Type B pancreatic cell (in vitro differentiated cells): ENCODE results near the gene MKS1. TPM values are rescaled to one million over a fixed set of nuclear protein-coding genes. Genes with fewer than 3 reads are reported as not detected.
A peak's percentile ranks its signal among the peaks of the same experiment; 100 is the strongest.

Experiments used
- DNase-seq: peaks from one replicate; pipeline ENCODE4 v3.0.0; 2021; ENCODE audit warnings: mixed read lengths; ENCODE audit not compliant: unreplicated experiment; ENCODE audit errors: extremely low spot score
- H3K27ac Mint-ChIP-seq: 2 replicates; pipeline ENCODE4 v1.8.0; 2021; ENCODE audit warnings: mild to moderate bottlenecking, mixed read lengths
- H3K27me3 Mint-ChIP-seq: 2 replicates; pipeline ENCODE4 v1.8.0; 2021; ENCODE audit warnings: mixed read lengths
- H3K36me3 Mint-ChIP-seq: 2 replicates; pipeline ENCODE4 v1.8.0; 2021; ENCODE audit warnings: mixed read lengths
- H3K4me1 Mint-ChIP-seq: one replicate; pipeline ENCODE4 v1.8.0; 2021; ENCODE audit warnings: mixed read lengths; ENCODE audit not compliant: unreplicated experiment
- H3K4me3 Mint-ChIP-seq: 2 replicates; pipeline ENCODE4 v1.8.0; 2021; ENCODE audit warnings: mild to moderate bottlenecking, mixed read lengths
- H3K9me3 Mint-ChIP-seq: 2 replicates; pipeline ENCODE4 v1.8.0; 2021; ENCODE audit warnings: mixed read lengths
- total RNA-seq: library from RNA; stranded (reverse); gene quantifications from 2 replicates; pipeline ENCODE4 v1.2.1, GENCODE V29; 2021; ENCODE audit warnings: low replicate concordance
- TF ChIP-seq, protein P1 (sequence below): fragments of 200-600 bp; sonication (generic); conservative IDR thresholded peaks from 2 replicates; pipeline ENCODE4 v1.5.0; 2021; ENCODE audit warnings: antibody characterized with exemption, mild to moderate bottlenecking

Gene MKS1
- total RNA-seq, 1 donor from 2014 or later, result 33.2 TPM

DNA sequence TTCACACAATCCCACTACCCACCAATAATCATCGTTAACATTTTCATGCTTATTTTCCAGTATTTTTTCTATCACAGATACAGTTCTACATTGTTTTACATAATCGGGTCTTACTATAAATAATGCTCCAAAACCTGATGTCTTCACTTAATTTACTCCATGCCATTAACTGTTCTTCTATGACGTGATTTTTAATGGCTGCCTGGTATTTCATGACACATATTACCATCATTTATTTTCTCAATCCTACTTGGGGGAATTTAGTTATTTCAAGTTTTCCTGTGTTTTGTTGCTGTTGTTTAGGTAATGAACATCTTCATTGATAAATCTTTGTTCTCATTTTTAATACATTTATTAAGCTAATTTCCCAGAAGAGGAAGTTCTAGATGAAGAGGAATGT, 34.0 kb upstream of the MKS1 start:
- no peak overlapping the region for H3K27ac Mint-ChIP-seq
- H3K36me3 Mint-ChIP-seq, result no peaks in the 10 kb centered on the region
- peaks cover 89% of the 10 kb centered on the region for H3K27me3 Mint-ChIP-seq
- H3K9me3 Mint-ChIP-seq, result no peaks in the 10 kb centered on the region
- no peak for DNase-seq
- H3K4me1 Mint-ChIP-seq, result no peaks in the 10 kb centered on the region
- H3K4me3 Mint-ChIP-seq, result no peak overlapping the region
- TF ChIP-seq, protein P1, sequence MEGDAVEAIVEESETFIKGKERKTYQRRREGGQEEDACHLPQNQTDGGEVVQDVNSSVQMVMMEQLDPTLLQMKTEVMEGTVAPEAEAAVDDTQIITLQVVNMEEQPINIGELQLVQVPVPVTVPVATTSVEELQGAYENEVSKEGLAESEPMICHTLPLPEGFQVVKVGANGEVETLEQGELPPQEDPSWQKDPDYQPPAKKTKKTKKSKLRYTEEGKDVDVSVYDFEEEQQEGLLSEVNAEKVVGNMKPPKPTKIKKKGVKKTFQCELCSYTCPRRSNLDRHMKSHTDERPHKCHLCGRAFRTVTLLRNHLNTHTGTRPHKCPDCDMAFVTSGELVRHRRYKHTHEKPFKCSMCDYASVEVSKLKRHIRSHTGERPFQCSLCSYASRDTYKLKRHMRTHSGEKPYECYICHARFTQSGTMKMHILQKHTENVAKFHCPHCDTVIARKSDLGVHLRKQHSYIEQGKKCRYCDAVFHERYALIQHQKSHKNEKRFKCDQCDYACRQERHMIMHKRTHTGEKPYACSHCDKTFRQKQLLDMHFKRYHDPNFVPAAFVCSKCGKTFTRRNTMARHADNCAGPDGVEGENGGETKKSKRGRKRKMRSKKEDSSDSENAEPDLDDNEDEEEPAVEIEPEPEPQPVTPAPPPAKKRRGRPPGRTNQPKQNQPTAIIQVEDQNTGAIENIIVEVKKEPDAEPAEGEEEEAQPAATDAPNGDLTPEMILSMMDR, result no peak

DNA sequence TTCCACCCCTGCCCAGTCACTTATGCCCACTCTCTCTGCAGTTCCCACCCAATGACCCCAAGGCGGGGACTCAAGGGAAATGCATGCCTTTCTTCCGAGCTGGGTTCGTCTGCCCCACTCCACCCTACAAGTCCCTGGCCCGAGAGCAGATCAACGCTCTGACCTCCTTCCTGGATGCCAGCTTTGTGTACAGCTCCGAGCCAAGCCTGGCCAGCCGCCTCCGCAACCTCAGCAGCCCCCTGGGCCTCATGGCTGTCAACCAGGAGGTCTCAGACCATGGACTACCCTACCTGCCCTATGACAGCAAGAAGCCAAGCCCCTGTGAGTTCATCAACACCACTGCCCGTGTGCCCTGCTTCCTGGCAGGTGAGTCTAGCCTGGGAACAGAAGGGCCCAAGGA, 33.1 kb upstream of the MKS1 start:
- no peaks in the 10 kb centered on the region for H3K4me1 Mint-ChIP-seq
- H3K4me3 Mint-ChIP-seq, result no peak overlapping the region
- peak; percentile 63 for DNase-seq
- H3K27me3 Mint-ChIP-seq, result peaks cover 88% of the 10 kb centered on the region
- no peak overlapping the region for H3K27ac Mint-ChIP-seq
- TF ChIP-seq, protein P1, result no peak
- H3K36me3 Mint-ChIP-seq, result no peaks in the 10 kb centered on the region
- H3K9me3 Mint-ChIP-seq, result no peaks in the 10 kb centered on the region

DNA sequence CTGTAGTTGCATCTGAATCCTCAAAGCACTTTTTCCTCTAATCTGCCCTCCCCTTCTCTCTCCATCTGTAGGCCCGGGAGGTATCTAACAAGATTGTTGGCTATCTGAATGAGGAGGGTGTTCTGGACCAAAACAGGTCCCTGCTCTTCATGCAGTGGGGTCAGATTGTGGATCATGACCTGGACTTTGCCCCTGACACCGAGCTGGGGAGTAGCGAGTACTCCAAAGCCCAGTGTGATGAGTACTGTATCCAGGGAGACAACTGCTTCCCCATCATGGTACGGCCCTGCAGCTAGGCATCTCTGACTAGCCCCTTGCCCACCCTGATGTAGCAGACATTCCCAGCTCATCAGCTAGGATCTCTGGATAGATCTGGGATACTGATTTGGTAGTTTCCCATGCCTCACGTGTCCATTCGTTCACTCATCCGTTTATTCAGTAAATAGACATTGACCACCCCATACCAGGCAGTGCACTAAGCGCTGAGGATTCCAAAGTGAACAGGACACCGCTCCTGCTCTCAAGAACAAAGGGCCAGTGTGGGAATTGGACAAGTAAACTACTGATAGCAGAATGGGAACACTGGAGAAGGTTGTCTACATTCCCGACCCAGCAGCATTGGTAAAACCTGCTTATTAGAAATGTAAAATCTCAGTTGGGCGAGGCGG, 31.4 kb upstream of the MKS1 start:
- DNase-seq, result peak; percentile 34
- Mint-ChIP-seq H3K9me3 (no peaks in the 10 kb centered on the region), H3K27me3 (peaks cover 89% of the 10 kb centered on the region), H3K4me3 (peak overlapping the region; percentile 78), H3K4me1 (no peaks in the 10 kb centered on the region), H3K27ac (no peak overlapping the region), H3K36me3 (no peaks in the 10 kb centered on the region)
- TF ChIP-seq, protein P1, result no peak

DNA sequence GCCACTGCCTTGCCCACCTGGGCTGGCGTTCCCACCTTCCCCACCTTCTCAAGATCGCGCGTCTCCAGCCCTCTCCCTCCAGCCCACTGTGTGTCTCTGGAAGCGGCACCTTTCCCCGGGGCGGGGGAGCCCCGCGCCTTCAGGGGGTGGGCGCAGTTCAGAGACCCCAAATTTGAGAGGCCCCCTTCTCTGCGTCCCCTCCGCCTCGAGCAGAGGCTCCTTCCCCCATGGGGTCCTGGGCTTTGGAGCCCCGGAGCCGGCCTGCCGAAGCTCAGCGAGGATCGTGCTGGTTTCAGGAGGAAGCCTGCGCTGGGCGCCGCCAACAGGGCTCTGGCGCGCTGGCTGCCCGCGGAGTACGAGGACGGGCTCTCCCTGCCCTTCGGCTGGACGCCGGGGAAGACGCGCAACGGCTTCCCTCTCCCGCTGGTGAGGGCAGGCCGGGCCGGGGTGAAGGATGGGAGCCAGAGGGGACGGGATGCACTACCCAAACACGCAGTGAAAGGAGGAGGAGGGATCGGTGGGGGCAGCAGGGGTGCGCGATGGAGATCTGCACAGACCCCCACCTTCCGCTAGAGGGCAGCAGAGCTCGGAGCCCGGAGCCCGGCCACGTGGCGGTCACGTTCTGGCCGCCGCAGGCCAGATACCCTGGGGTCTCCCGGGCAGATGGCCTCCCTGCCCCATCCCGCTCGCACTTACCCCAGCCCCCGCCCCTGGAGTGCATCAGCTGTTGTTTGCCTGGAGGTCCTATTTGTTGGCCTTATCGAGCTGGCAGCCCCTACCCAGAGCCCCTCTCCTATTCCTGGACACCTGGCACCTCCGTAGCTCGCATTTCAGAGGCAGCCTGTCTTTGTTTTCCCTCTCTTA, 30.4 kb upstream of the MKS1 start:
- peak; percentile 83 for DNase-seq
- Mint-ChIP-seq H3K4me1 (no peaks in the 10 kb centered on the region), H3K36me3 (no peaks in the 10 kb centered on the region), H3K27ac (no peak overlapping the region), H3K9me3 (no peaks in the 10 kb centered on the region), H3K4me3 (peak overlapping the region; percentile 78), H3K27me3 (peaks cover 90% of the 10 kb centered on the region)
- TF ChIP-seq, protein P1, result peak; percentile 99

DNA sequence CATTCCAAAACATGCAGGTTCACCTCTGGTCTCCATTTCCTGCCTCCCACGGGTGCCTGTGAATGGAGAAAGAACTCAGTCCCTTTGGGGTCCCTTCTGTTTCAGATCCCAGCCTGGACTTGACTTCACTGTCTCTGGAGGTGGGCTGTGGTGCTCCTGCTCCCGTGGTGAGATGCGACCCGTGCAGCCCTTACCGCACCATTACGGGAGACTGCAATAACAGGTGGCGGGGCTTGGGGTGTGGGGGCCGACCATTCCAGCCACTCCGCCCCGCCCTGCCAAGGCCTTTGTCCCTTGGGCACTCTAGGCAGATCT, 29.9 kb upstream of the MKS1 start:
- TF ChIP-seq, protein P1, result no peak
- DNase-seq, result no peak
- H3K4me3 Mint-ChIP-seq, result peak overlapping the region; percentile 78
- peaks cover 92% of the 10 kb centered on the region for H3K27me3 Mint-ChIP-seq
- no peaks in the 10 kb centered on the region for H3K9me3 Mint-ChIP-seq
- H3K4me1 Mint-ChIP-seq, result no peaks in the 10 kb centered on the region
- H3K27ac Mint-ChIP-seq, result no peak overlapping the region
- no peaks in the 10 kb centered on the region for H3K36me3 Mint-ChIP-seq
